GM12878 (cell line): ENCODE measurements around the gene BTG4. TPM values are rescaled to one million over a fixed set of nuclear protein-coding genes. Genes with fewer than 3 reads are reported as not detected.

Experiments used
- BCL11A ChIP-seq: IDR thresholded peaks from 2 replicates; pipeline ENCODE4 v1.6.1; 2011; ENCODE audit warnings: low read depth, low read length
- CBFB ChIP-seq: IDR thresholded peaks from 2 replicates; pipeline ENCODE4 v1.6.1; 2016; ENCODE audit warnings: antibody characterized with exemption, low read depth
- CBX5 ChIP-seq: sonication (generic); IDR thresholded peaks from 2 replicates; pipeline ENCODE4 v1.6.1; 2016; ENCODE audit warnings: low read depth, moderate library complexity, mild to moderate bottlenecking, inconsistent platforms
- CHD4 ChIP-seq: fragments of 200-600 bp; sonication (generic); IDR thresholded peaks from 2 replicates; pipeline ENCODE4 v1.6.1; 2016; ENCODE audit warnings: mild to moderate bottlenecking
- EED ChIP-seq: sonication (generic); IDR thresholded peaks from 2 replicates; pipeline ENCODE4 v1.6.1; 2016; ENCODE audit warnings: antibody characterized with exemption, low read depth
- ETV6 ChIP-seq, 2 experiments: fragments of 450-650 bp in 1 of 2; IDR thresholded peaks in 1 of 2; conservative IDR thresholded peaks in 1 of 2; 2 replicates each; pipeline ENCODE4 v1.6.1; 2014; ENCODE audit warnings: antibody characterized with exemption in 1 of 2, borderline replicate concordance in 1 of 2, low read depth in 1 of 2, mild to moderate bottlenecking in 1 of 2, moderate library complexity in 1 of 2
- HDAC6 ChIP-seq: fragments of 200-600 bp; sonication (generic); IDR thresholded peaks from one replicate; pipeline ENCODE4 v1.8.0; 2017; ENCODE audit warnings: antibody characterized with exemption; ENCODE audit not compliant: unreplicated experiment
- HSF1 ChIP-seq: fragments of 150-350 bp; IDR thresholded peaks from 2 replicates; pipeline ENCODE4 v1.6.1; 2014; ENCODE audit warnings: mild to moderate bottlenecking, low read depth, low read length
- IKZF1 ChIP-seq: fragments of 450-650 bp; conservative IDR thresholded peaks from 2 replicates; pipeline ENCODE4 v1.6.1; 2017; ENCODE audit warnings: antibody characterized with exemption, mild to moderate bottlenecking
- IKZF2 ChIP-seq, 2 experiments: fragments of 450-650 bp; IDR thresholded peaks; 2 replicates each; pipeline ENCODE4 v1.6.1; 2017; ENCODE audit warnings: mild to moderate bottlenecking in 2 of 2, moderate library complexity in 2 of 2
- IRF5 ChIP-seq: fragments of 450-650 bp; IDR thresholded peaks from 2 replicates; pipeline ENCODE4 v1.6.1; 2017; ENCODE audit warnings: borderline replicate concordance
- MAX ChIP-seq: IDR thresholded peaks from 2 replicates; pipeline ENCODE4 v1.6.1; 2012; ENCODE audit warnings: low read depth, low read length, improper control_type of control experiment
- MEF2A ChIP-seq: IDR thresholded peaks from 2 replicates; pipeline ENCODE4 v1.6.1; 2011; ENCODE audit warnings: low read depth, mild to moderate bottlenecking, low read length, moderate library complexity; ENCODE audit not compliant: insufficient read depth
- MEF2B ChIP-seq: fragments of 450-650 bp; IDR thresholded peaks from 2 replicates; pipeline ENCODE4 v1.6.1; 2018; ENCODE audit warnings: mild to moderate bottlenecking, moderate library complexity; ENCODE audit not compliant: partially characterized antibody, poor library complexity, severe bottlenecking
- MYB ChIP-seq: fragments of 150-350 bp; IDR thresholded peaks from 2 replicates; pipeline ENCODE4 v1.6.1; 2014; ENCODE audit warnings: mild to moderate bottlenecking, low read depth, low read length, borderline replicate concordance
- NFYB ChIP-seq: IDR thresholded peaks from 2 replicates; pipeline ENCODE4 v1.6.1; 2011; ENCODE audit warnings: low read depth, mild to moderate bottlenecking, low read length, improper control_type of control experiment, moderate library complexity; ENCODE audit not compliant: insufficient read depth
- PAX8 ChIP-seq: fragments of 450-650 bp; IDR thresholded peaks from 2 replicates; pipeline ENCODE4 v1.6.1; 2017; ENCODE audit warnings: mild to moderate bottlenecking, moderate library complexity
- POLR2AphosphoS5 ChIP-seq: IDR thresholded peaks from 2 replicates; pipeline ENCODE4 v1.6.1; 2011; ENCODE audit warnings: mild to moderate bottlenecking, low read length, inconsistent platforms
- RAD51 ChIP-seq: fragments of 450-650 bp; IDR thresholded peaks from 2 replicates; pipeline ENCODE4 v1.6.1; 2016; ENCODE audit warnings: moderate library complexity, mild to moderate bottlenecking, inconsistent platforms
- RB1 ChIP-seq: fragments of 450-650 bp; formaldehyde crosslinking; IDR thresholded peaks from 2 replicates; pipeline ENCODE4 v1.6.1; 2017; ENCODE audit warnings: mild to moderate bottlenecking, borderline replicate concordance
- RBBP5 ChIP-seq: fragments of 200-600 bp; sonication (generic); conservative IDR thresholded peaks from 2 replicates; pipeline ENCODE4 v1.6.1; 2016
- SKIL ChIP-seq: fragments of 450-650 bp; IDR thresholded peaks from 2 replicates; pipeline ENCODE4 v1.6.1; 2017; ENCODE audit warnings: mild to moderate bottlenecking, low read depth, inconsistent platforms; ENCODE audit not compliant: poor library complexity, severe bottlenecking
- SMAD5 ChIP-seq: IDR thresholded peaks from 2 replicates; pipeline ENCODE4 v1.6.1; 2016; ENCODE audit warnings: antibody characterized with exemption, low read depth
- SRF ChIP-seq, 2 experiments: IDR thresholded peaks; 2 replicates each; pipeline ENCODE4 v1.6.1; 2011; ENCODE audit warnings: low read depth in 2 of 2, low read length in 2 of 2, mild to moderate bottlenecking in 1 of 2, moderate library complexity in 1 of 2
- STAT1 ChIP-seq: fragments of 450-650 bp; conservative IDR thresholded peaks from 2 replicates; pipeline ENCODE4 v1.6.1; 2014; ENCODE audit warnings: antibody characterized with exemption, mild to moderate bottlenecking
- TARDBP ChIP-seq: IDR thresholded peaks from 2 replicates; pipeline ENCODE4 v1.6.1; 2016; ENCODE audit warnings: borderline replicate concordance
- TCF12 ChIP-seq: IDR thresholded peaks from 2 replicates; pipeline ENCODE4 v1.6.1; 2011; ENCODE audit warnings: low read depth, mild to moderate bottlenecking, low read length
- ZNF217 ChIP-seq: fragments of 450-650 bp; IDR thresholded peaks from 2 replicates; pipeline ENCODE4 v1.6.1; 2017; ENCODE audit warnings: antibody characterized with exemption, mild to moderate bottlenecking
- polyA plus RNA-seq, 11 experiments: library from polyadenylated mRNA; depleted of rRNA in 4 of 11; unstranded in 6 of 11; stranded (reverse) in 5 of 11; fragments of >200 nt; fragmentation: Nextera tagmentation in 4 of 11; fragmentation: Illumina TruSeq in 1 of 11; extraction: Ambion mirVana in 4 of 11; extraction: Trizol in 1 of 11; gene quantifications; 1 replicate in 1 of 11; 2 replicates in 10 of 11; pipeline versions ENCODE4 v1.2.1 to v1.2.3, GENCODE V29; 2011 to 2016; ENCODE audit warnings: inconsistent platforms in 2 of 11, missing spikeins in 2 of 11, low read depth in 1 of 11
- total RNA-seq, 4 experiments: library from RNA; depleted of rRNA in 3 of 4; stranded (reverse); fragments of >200 nt in 3 of 4; fragmentation: Illumina TruSeq in 1 of 4; extraction: Trizol in 1 of 4; gene quantifications; 2 replicates each; pipeline versions ENCODE4 v1.2.1 to v1.2.3, GENCODE V29; 2013 to 2021

The BTG4 gene
- total and polyA plus RNA-seq, 10 of the 15 experiments (the other 5 are each of a cell fraction or from before 2014, with no cell fraction given): 0.14 TPM; not detected in 9

GRCh38 chr11:111450480-111451320 lies 61.5 kb downstream of the BTG4 start (continued):
- TF ChIP-seq NFYB (no peak), PAX8 (no peak), RAD51 (peak; percentile 50; the same call in 1 of the 2 replicates), CBFB (no peak), IRF5 (no peak), MYB (no peak), IKZF2 (IDR thresholded peaks at IDR 0.05) (no peak; a peak in 2 of 4 replicates), TCF12 (0 out of 2 replicates have a peak, but pooled peaks have one; percentile 22), TARDBP (no peak), RBBP5 (no peak), ETV6 (conservative IDR thresholded peaks at IDR 0.05 in 1 of 2, IDR thresholded peaks at IDR 0.05 in 1 of 2; ENCODE audit: borderline replicate concordance in 1 of 2, low read depth in 1 of 2) (no peak), STAT1 (no peak), SMAD5 (no peak), HDAC6 (no peak), IKZF1 (peak; percentile 32; the same call in 1 of the 2 replicates), POLR2AphosphoS5 (no peak), BCL11A (no peak), EED (no peak), HSF1 (no peak), MEF2B (peak; percentile 84), SRF (IDR thresholded peaks at IDR 0.05; ENCODE audit: low read depth in 2 of 2, low read length in 2 of 2) (no peak), CHD4 (no peak), RB1 (no peak), MAX (no peak; the same call in 1 of the 2 replicates), CBX5 (no peak), SKIL (no peak), MEF2A (no peak), ZNF217 (no peak)
